ENCODE results near the gene B9D2. TPM values are rescaled to one million over a fixed set of nuclear protein-coding genes. Genes with fewer than 3 reads are reported as not detected.

Gene B9D2
- total RNA-seq, 1 donor from 2014 or later = 5.9 TPM

GRCh38 chr19:41399091-41399490, 35.1 kb upstream of the B9D2 start:
- FAIRE-seq (no peak), DNase-seq (ENCODE audit: low read depth) (no peak)
- H3K9me3 Mint-ChIP-seq (ENCODE audit: unreplicated experiment) = no peaks in the 10 kb centered on the region
- TF ChIP-seq, protein P1, sequence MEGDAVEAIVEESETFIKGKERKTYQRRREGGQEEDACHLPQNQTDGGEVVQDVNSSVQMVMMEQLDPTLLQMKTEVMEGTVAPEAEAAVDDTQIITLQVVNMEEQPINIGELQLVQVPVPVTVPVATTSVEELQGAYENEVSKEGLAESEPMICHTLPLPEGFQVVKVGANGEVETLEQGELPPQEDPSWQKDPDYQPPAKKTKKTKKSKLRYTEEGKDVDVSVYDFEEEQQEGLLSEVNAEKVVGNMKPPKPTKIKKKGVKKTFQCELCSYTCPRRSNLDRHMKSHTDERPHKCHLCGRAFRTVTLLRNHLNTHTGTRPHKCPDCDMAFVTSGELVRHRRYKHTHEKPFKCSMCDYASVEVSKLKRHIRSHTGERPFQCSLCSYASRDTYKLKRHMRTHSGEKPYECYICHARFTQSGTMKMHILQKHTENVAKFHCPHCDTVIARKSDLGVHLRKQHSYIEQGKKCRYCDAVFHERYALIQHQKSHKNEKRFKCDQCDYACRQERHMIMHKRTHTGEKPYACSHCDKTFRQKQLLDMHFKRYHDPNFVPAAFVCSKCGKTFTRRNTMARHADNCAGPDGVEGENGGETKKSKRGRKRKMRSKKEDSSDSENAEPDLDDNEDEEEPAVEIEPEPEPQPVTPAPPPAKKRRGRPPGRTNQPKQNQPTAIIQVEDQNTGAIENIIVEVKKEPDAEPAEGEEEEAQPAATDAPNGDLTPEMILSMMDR (IDR thresholded peaks at IDR 0.05; ENCODE audit: insufficient read depth, low read depth, low read length) = no peak
- TF ChIP-seq EZH2 (IDR thresholded peaks at IDR 0.05; ENCODE audit: insufficient read depth, low read length) = no peak
- Histone ChIP-seq H3K36me3 (ENCODE audit: insufficient read depth, low read length) (no peaks in the 10 kb centered on the region), H3K27ac (ENCODE audit: low read depth, low read length) (no peak overlapping the region), H3K4me3 (ENCODE audit: insufficient read depth, low read depth, low read length) (no peak overlapping the region), H3K4me1 (ENCODE audit: insufficient read depth, low read length) (peaks cover 15% of the 10 kb centered on the region), H2AFZ (ENCODE audit: low read depth, low read length) (no peak overlapping the region), H3K4me2 (ENCODE audit: low read length) (peak overlapping the region; percentile 97), H3K79me2 (ENCODE audit: insufficient read depth, low read length) (peaks cover 19% of the 10 kb centered on the region), H3K9me3 (ENCODE audit: insufficient read depth, low read depth, low read length) (no peaks in the 10 kb centered on the region), H3K27me3 (ENCODE audit: insufficient read depth, low read length) (no peaks in the 10 kb centered on the region), H3K9ac (ENCODE audit: low read length) (peak overlapping the region; percentile 99), H4K20me1 (ENCODE audit: insufficient read depth, low read length) (peaks cover 7% of the 10 kb centered on the region)
- no peaks in the 10 kb centered on the region for H3K27me3 Mint-ChIP-seq (ENCODE audit: low read depth, unreplicated experiment)
- peaks cover 4% of the 10 kb centered on the region for H3K36me3 Mint-ChIP-seq (ENCODE audit: low read depth, unreplicated experiment)
- peak overlapping the region; percentile 100 for H3K27ac Mint-ChIP-seq (ENCODE audit: unreplicated experiment)
- H3K4me1 Mint-ChIP-seq (ENCODE audit: low read depth, unreplicated experiment) = peaks cover 14% of the 10 kb centered on the region
- peak overlapping the region; percentile 96 for H3K4me3 Mint-ChIP-seq (ENCODE audit: unreplicated experiment)

DNA sequence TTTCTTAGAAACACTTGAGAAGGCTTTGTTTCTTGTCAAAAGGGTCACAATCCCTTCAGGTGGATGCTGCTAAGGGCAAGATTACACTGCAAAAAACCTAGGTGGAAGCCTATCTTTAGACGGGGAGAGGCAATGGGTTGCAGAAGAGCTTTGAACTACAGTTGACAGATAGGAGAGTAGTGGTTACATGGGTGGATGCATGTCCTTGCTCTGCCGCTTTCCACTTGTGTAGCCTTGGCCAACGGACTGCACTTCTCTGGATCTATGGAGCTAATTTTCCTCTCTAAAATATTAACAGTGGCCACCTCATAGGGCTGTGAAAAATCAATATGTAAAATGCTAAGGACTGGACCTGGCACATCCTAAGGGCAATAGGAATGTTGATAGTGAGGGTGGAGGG, 34.6 kb upstream of the B9D2 start:
- H3K27ac Mint-ChIP-seq (ENCODE audit: unreplicated experiment) = peak overlapping the region; percentile 100
- no peaks in the 10 kb centered on the region for H3K27me3 Mint-ChIP-seq (ENCODE audit: low read depth, unreplicated experiment)
- peaks cover 14% of the 10 kb centered on the region for H3K4me1 Mint-ChIP-seq (ENCODE audit: low read depth, unreplicated experiment)
- Histone ChIP-seq H3K4me3 (ENCODE audit: insufficient read depth, low read depth, low read length) (peak overlapping the region; percentile 98), H3K9ac (ENCODE audit: low read length) (peak overlapping the region; percentile 99), H2AFZ (ENCODE audit: low read depth, low read length) (no peak overlapping the region), H3K4me2 (ENCODE audit: low read length) (peak overlapping the region; percentile 97), H3K36me3 (ENCODE audit: insufficient read depth, low read length) (no peaks in the 10 kb centered on the region), H3K4me1 (ENCODE audit: insufficient read depth, low read length) (peaks cover 15% of the 10 kb centered on the region), H3K9me3 (ENCODE audit: insufficient read depth, low read depth, low read length) (no peaks in the 10 kb centered on the region), H3K27me3 (ENCODE audit: insufficient read depth, low read length) (no peaks in the 10 kb centered on the region), H3K27ac (ENCODE audit: low read depth, low read length) (no peak overlapping the region), H4K20me1 (ENCODE audit: insufficient read depth, low read length) (peaks cover 7% of the 10 kb centered on the region), H3K79me2 (ENCODE audit: insufficient read depth, low read length) (peaks cover 19% of the 10 kb centered on the region)
- H3K9me3 Mint-ChIP-seq (ENCODE audit: unreplicated experiment) = no peaks in the 10 kb centered on the region
- TF ChIP-seq, protein P1 (IDR thresholded peaks at IDR 0.05; ENCODE audit: insufficient read depth, low read depth, low read length) = no peak
- TF ChIP-seq EZH2 (IDR thresholded peaks at IDR 0.05; ENCODE audit: insufficient read depth, low read length) = no peak
- DNase-seq (ENCODE audit: low read depth) (no peak), FAIRE-seq (no peak)
- peak overlapping the region; percentile 96 for H3K4me3 Mint-ChIP-seq (ENCODE audit: unreplicated experiment)
- H3K36me3 Mint-ChIP-seq (ENCODE audit: low read depth, unreplicated experiment) = peaks cover 4% of the 10 kb centered on the region

GRCh38 chr19:41398050-41398418, 34.1 kb upstream of the B9D2 start:
- no peak for DNase-seq (ENCODE audit: low read depth)
- H3K36me3 ChIP-seq (ENCODE audit: insufficient read depth, low read length) = no peaks in the 10 kb centered on the region
- H3K27me3 Mint-ChIP-seq (ENCODE audit: low read depth, unreplicated experiment) = no peaks in the 10 kb centered on the region

More at GRCh38 chr19:41398050-41398418, 34.1 kb upstream of the B9D2 start:
- H3K79me2 ChIP-seq (ENCODE audit: insufficient read depth, low read length) = peaks cover 19% of the 10 kb centered on the region
- peaks cover 2% of the 10 kb centered on the region for H4K20me1 ChIP-seq (ENCODE audit: insufficient read depth, low read length)
- FAIRE-seq = no peak
- H3K27me3 ChIP-seq (ENCODE audit: insufficient read depth, low read length) = no peaks in the 10 kb centered on the region
- Mint-ChIP-seq H3K9me3 (ENCODE audit: unreplicated experiment) (no peaks in the 10 kb centered on the region), H3K27ac (ENCODE audit: unreplicated experiment) (peak overlapping the region; percentile 100), H3K36me3 (ENCODE audit: low read depth, unreplicated experiment) (peaks cover 4% of the 10 kb centered on the region), H3K4me1 (ENCODE audit: low read depth, unreplicated experiment) (peaks cover 14% of the 10 kb centered on the region), H3K4me3 (ENCODE audit: unreplicated experiment) (peak overlapping the region; percentile 96)
- peak overlapping the region; percentile 77 for H2AFZ ChIP-seq (ENCODE audit: low read depth, low read length)
- H3K4me2 ChIP-seq (ENCODE audit: low read length) = peak overlapping the region; percentile 97
- H3K4me3 ChIP-seq (ENCODE audit: insufficient read depth, low read depth, low read length) = peak overlapping the region; percentile 98
- peak overlapping the region; percentile 99 for H3K9ac ChIP-seq (ENCODE audit: low read length)
- peak overlapping the region; percentile 99 for H3K27ac ChIP-seq (ENCODE audit: low read depth, low read length)
- peaks cover 15% of the 10 kb centered on the region for H3K4me1 ChIP-seq (ENCODE audit: insufficient read depth, low read length)
- no peak for TF ChIP-seq EZH2 (IDR thresholded peaks at IDR 0.05; ENCODE audit: insufficient read depth, low read length)
- no peaks in the 10 kb centered on the region for H3K9me3 ChIP-seq (ENCODE audit: insufficient read depth, low read depth, low read length)
